ENCODE data around the gene INTS1. TPM values are rescaled to one million over a fixed set of nuclear protein-coding genes. Genes with fewer than 3 reads are reported as not detected.
"Not testable (repeated sequence)": the region's sequence is repeated elsewhere in the genome, so short reads cannot be mapped to it uniquely, and the experiment has no call there.

Gene INTS1
- total and polyA plus RNA-seq, 11 donors, result 35.5 to 67.4 (median 45.3) TPM

- intact Hi-C loops (cut with DNase I), result no loop called here
- Histone ChIP-seq H3K27me3 (peaks cover 0 to 8% (median 0%) of the 10 kb centered on the region in 9 donors), H3K27ac (no peak overlapping the region), H3K9me3 (peaks cover 0 to 7% (median 0%) of the 10 kb centered on the region in 12 donors), H3K36me3 (no peaks in the 10 kb centered on the region), H3K4me1 (peaks cover 0 to 5% (median 0%) of the 10 kb centered on the region in 12 donors), H3K4me3 (no peak overlapping the region)
- WGBS, 4 donors, result 30 to 51% (median 42%) methylated on average over 12 to 13 of the region's 13 CpGs
- ATAC-seq, result peak in 1 of 4 donors; percentile 17
- no peak for DNase-seq
- no peak for TF ChIP-seq POLR2A (IDR thresholded peaks at IDR 0.05)
- no peak for TF ChIP-seq CTCF (IDR thresholded peaks at IDR 0.05)
Measured at GRCh38 chr7:1523208-1523607, 19.0 kb upstream of the INTS1 start.

- no peaks in the 10 kb centered on the region for H3K36me3 ChIP-seq
- H3K9me3 ChIP-seq, result peaks cover 0 to 7% (median 0%) of the 10 kb centered on the region in 12 donors
- DNase-seq (no peak), ATAC-seq (no peak)
- 83 to 86% (median 84%) methylated on average over 11 of the region's 11 CpGs for WGBS, 4 donors
- intact Hi-C loops (cut with DNase I), result no loop called here
- peaks cover 0 to under 1% (median 0%) of the 10 kb centered on the region in 12 donors for H3K4me1 ChIP-seq
- peaks cover 0 to 8% (median 0%) of the 10 kb centered on the region in 9 donors for H3K27me3 ChIP-seq
- no peak overlapping the region for H3K4me3 ChIP-seq
- TF ChIP-seq CTCF (IDR thresholded peaks at IDR 0.05) (no peak), POLR2A (IDR thresholded peaks at IDR 0.05) (no peak)
- H3K27ac ChIP-seq, result no peak overlapping the region
Measured at GRCh38 chr7:1521456-1521855, 17.3 kb upstream of the INTS1 start.

GRCh38 chr7:1520539-1521234 is 16.5 kb upstream of the INTS1 start:
- WGBS, 4 donors, result 72 to 81% (median 78%) methylated on average over 19 to 27 of the region's 27 CpGs
- no peak overlapping the region for H3K4me3 ChIP-seq
- intact Hi-C loops (cut with DNase I), result no loop called here
- H3K27ac ChIP-seq, result peak overlapping the region in 3 of 12 donors; percentile 39 to 54 (median 46)
- no peak for TF ChIP-seq POLR2A (IDR thresholded peaks at IDR 0.05)
- TF ChIP-seq CTCF (IDR thresholded peaks at IDR 0.05), result no peak
- no peaks in the 10 kb centered on the region for H3K4me1 ChIP-seq
- peak; percentile 27 to 79 (median 42) for ATAC-seq
- peaks cover 0 to 7% (median 0%) of the 10 kb centered on the region in 12 donors for H3K9me3 ChIP-seq
- DNase-seq, result peak in 1 of 5 donors; percentile 53
- H3K27me3 ChIP-seq, result peaks cover 0 to 8% (median 0%) of the 10 kb centered on the region in 9 donors
- no peaks in the 10 kb centered on the region for H3K36me3 ChIP-seq

GRCh38 chr7:1519322-1519922 is 15.2 kb upstream of the INTS1 start:
- intact Hi-C loops (cut with DNase I); H3K27me3 ChIP-seq; H3K27ac ChIP-seq; ATAC-seq; H3K36me3 ChIP-seq; H3K9me3 ChIP-seq; H3K4me1 ChIP-seq; H3K4me3 ChIP-seq; DNase-seq: not testable (repeated sequence)
- WGBS, 4 donors, result 93 to 95% (median 94%) methylated on average over 12 of the region's 12 CpGs

All from heart left ventricle (tissue), 16 donors.